Activated CD4-positive, alpha-beta T cell treated with anti-CD3 and anti-CD28 coated beads, Interleukin-2, amount 50 U/mL, for 16 hours (primary cell): ENCODE data around the gene SLC38A9.

Experiments used
- DNase-seq: peaks from one replicate; pipeline ENCODE4 v3.0.0-alpha.2; 2020

SLC38A9 gene

DNA sequence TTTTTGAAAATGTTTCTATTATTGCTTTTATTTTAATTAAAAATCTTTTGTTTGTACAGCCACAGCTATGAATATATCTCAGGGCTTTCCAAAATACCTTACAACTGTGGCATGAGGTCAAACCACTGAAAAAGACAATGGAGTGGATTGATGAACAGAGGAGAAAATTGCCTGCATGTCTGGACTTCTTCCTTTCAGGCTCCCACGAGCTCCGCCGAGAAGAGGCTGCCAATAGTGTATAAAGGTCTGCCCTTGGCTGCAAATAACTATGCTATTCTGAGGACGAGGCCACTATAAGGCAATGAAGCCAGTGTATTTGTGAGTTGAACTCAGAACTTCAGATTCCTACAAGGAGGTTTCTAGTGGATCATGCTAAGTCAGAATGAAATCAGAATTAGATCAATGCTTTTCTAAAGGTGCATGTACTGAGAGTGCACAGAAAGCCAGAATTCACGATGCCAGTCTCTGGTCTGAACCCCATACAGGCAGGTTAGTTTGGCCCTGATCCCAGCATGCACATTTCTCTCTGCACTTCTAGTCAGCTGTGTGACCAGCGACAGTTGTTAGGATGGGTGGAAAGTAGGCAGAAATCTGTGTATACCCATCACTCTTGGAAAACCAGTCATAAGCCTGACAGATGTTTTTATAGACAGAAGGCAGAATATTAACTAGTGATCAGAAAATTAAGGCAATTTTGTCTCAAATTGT lies 134.6 kb downstream of the SLC38A9 start:
- no peak for DNase-seq

DNA sequence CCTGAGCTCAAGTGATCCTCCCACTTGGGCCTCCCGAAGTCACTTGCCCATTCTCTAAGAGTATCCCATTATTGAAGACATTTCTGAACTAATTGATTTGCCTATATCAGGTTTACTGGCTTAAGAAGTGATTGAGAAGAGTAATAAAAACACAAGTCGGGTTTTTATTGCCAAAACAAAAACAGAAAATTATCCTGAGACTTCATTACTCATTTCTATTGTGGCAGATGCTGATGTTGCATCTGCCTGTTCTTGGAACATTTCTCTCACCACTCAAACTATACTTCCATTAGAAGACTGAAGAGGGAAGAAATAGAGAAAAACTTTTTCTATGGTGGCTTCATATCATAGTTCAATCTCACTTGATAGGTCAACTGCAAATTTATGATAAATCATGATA lies 135.5 kb downstream of the SLC38A9 start:
- no peak for DNase-seq
